HEK293T (cell line): ENCODE measurements around the gene RPS6KA5.

Experiments
- ARNT ChIP-seq: fragments of 450-650 bp; IDR thresholded peaks from 2 replicates; pipeline ENCODE4 v1.6.1; 2017; ENCODE audit warnings: mild to moderate bottlenecking
- BHLHE40 ChIP-seq: fragments of 450-650 bp; IDR thresholded peaks from 2 replicates; pipeline ENCODE4 v1.6.1; 2016; ENCODE audit warnings: mild to moderate bottlenecking, moderate library complexity, borderline replicate concordance
- CTBP1 ChIP-seq: fragments of 450-650 bp; IDR thresholded peaks from 2 replicates; pipeline ENCODE4 v1.6.1; 2016; ENCODE audit warnings: borderline replicate concordance
- FOXA1 ChIP-seq: fragments of 450-650 bp; IDR thresholded peaks from 2 replicates; pipeline ENCODE4 v1.6.1; 2016; ENCODE audit warnings: mild to moderate bottlenecking
- FOXK2 ChIP-seq: fragments of 450-650 bp; IDR thresholded peaks from 2 replicates; pipeline ENCODE4 v1.6.1; 2016; ENCODE audit warnings: mild to moderate bottlenecking
- FOXM1 ChIP-seq: fragments of 450-650 bp; IDR thresholded peaks from 2 replicates; pipeline ENCODE4 v1.6.1; 2017; ENCODE audit warnings: mild to moderate bottlenecking, borderline replicate concordance
- HDGF ChIP-seq: fragments of 450-650 bp; IDR thresholded peaks from 2 replicates; pipeline ENCODE4 v1.6.1; 2017; ENCODE audit warnings: antibody characterized with exemption, borderline replicate concordance
- LEF1 ChIP-seq: fragments of 450-650 bp; IDR thresholded peaks from 2 replicates; pipeline ENCODE4 v1.6.1; 2017; ENCODE audit warnings: mild to moderate bottlenecking, borderline replicate concordance
- SP1 ChIP-seq: fragments of 450-650 bp; IDR thresholded peaks from 2 replicates; pipeline ENCODE4 v1.6.1; 2017
- SUZ12 ChIP-seq: fragments of 450-650 bp; IDR thresholded peaks from 2 replicates; pipeline ENCODE4 v1.6.1; 2016; ENCODE audit warnings: mild to moderate bottlenecking
- TARDBP ChIP-seq: fragments of 450-650 bp; IDR thresholded peaks from 2 replicates; pipeline ENCODE4 v1.6.1; 2016
- ZNF384 ChIP-seq: fragments of 450-650 bp; IDR thresholded peaks from 2 replicates; pipeline ENCODE4 v1.6.1; 2016
- TF ChIP-seq, protein P1 (sequence below): fragments of 450-650 bp; IDR thresholded peaks from 2 replicates; pipeline ENCODE4 v1.6.1; 2016

GRCh38 chr14:91098591-91098990 is 38.1 kb upstream of the RPS6KA5 start:
- TF ChIP-seq FOXK2, result no peak
- TF ChIP-seq SP1, result no peak
- TF ChIP-seq LEF1, result no peak
- TF ChIP-seq BHLHE40, result no peak
- TF ChIP-seq TARDBP, result no peak
- TF ChIP-seq FOXM1, result no peak
- no peak for TF ChIP-seq ARNT
- no peak for TF ChIP-seq SUZ12
- TF ChIP-seq ZNF384, result no peak
- TF ChIP-seq, protein P1, sequence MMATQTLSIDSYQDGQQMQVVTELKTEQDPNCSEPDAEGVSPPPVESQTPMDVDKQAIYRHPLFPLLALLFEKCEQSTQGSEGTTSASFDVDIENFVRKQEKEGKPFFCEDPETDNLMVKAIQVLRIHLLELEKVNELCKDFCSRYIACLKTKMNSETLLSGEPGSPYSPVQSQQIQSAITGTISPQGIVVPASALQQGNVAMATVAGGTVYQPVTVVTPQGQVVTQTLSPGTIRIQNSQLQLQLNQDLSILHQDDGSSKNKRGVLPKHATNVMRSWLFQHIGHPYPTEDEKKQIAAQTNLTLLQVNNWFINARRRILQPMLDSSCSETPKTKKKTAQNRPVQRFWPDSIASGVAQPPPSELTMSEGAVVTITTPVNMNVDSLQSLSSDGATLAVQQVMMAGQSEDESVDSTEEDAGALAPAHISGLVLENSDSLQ, result no peak
- no peak for TF ChIP-seq HDGF
- TF ChIP-seq FOXA1, result no peak
- no peak for TF ChIP-seq CTBP1
